ENCODE data around the gene PMF1.

PMF1 gene

GRCh38 chr1:156236164-156236563, 23.4 kb downstream of the PMF1 start:
- no peak for DNase-seq (ENCODE audit: low read depth)

DNA sequence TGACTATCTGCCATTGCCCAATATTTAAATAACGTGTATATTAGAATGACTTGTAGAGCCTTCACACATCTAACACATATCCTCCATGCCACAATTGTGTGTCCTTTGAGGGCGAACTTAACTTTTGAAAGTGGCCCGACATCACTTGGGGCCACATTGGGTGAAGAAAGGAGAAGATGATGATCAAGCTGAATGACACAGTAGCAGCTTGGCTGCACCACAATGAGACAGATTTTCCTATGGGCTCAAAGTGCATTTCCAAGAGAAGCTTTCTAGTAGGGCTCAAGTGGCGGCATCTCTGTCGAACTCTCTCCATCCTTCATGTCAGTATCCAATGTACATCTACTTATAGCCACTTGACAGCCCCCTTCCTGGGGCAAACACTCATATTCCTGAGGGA, 25.4 kb downstream of the PMF1 start:
- DNase-seq (ENCODE audit: low read depth) = no peak

DNA sequence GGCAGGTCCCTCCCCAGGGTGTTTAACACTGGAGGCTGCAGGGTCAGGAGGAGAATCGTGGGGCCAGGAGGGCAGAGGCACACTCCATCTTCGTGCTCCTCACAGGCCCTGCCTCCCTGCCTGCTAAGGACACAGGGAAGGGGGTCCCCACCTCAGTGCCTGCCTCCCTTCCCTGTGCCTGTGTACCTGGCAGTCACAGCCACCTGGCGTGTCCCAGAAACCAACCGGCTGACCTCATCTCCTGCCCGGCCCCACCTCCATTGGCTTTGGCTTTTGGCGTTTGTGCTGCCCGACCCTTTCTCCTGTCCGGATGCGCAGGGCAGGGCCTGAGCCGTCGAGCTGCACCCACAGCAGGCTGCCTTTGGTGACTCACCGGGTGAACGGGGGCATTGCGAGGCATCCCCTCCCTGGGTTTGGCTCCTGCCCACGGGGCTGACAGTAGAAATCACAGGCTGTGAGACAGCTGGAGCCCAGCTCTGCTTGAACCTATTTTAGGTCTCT, 28.6 kb downstream of the PMF1 start:
- no peak for DNase-seq (ENCODE audit: low read depth)

DNA sequence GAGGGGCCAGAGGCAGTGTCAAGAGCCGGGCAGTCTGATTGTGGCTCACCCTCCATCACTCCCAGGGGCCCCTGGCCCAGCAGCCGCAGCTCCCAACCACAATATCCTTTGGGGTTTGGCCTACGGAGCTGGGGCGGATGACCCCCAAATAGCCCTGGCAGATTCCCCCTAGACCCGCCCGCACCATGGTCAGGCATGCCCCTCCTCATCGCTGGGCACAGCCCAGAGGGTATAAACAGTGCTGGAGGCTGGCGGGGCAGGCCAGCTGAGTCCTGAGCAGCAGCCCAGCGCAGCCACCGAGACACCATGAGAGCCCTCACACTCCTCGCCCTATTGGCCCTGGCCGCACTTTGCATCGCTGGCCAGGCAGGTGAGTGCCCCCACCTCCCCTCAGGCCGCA, 29.1 kb downstream of the PMF1 start, which contains the start of gene BGLAP:
TSS of gene BGLAP (plus strand) at position 259 of the 400 bp plus-strand sequence. CDS start at position 307, 48 bp downstream.
- DNase-seq (ENCODE audit: low read depth) = no peak

DNA sequence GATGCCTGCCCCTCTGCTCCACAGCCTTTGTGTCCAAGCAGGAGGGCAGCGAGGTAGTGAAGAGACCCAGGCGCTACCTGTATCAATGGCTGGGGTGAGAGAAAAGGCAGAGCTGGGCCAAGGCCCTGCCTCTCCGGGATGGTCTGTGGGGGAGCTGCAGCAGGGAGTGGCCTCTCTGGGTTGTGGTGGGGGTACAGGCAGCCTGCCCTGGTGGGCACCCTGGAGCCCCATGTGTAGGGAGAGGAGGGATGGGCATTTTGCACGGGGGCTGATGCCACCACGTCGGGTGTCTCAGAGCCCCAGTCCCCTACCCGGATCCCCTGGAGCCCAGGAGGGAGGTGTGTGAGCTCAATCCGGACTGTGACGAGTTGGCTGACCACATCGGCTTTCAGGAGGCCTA, 29.9 kb downstream of the PMF1 start:
- no peak for DNase-seq (ENCODE audit: low read depth)

GRCh38 chr1:156244126-156244525, 31.3 kb downstream of the PMF1 start:
- no peak for DNase-seq (ENCODE audit: low read depth)

GRCh38 chr1:156244712-156245111, 31.9 kb downstream of the PMF1 start:
- DNase-seq (ENCODE audit: low read depth) = no peak

- DNase-seq (ENCODE audit: low read depth) = no peak
These were observed 32.8 kb downstream of the PMF1 start for GRCh38 chr1:156245451-156246232.

DNA sequence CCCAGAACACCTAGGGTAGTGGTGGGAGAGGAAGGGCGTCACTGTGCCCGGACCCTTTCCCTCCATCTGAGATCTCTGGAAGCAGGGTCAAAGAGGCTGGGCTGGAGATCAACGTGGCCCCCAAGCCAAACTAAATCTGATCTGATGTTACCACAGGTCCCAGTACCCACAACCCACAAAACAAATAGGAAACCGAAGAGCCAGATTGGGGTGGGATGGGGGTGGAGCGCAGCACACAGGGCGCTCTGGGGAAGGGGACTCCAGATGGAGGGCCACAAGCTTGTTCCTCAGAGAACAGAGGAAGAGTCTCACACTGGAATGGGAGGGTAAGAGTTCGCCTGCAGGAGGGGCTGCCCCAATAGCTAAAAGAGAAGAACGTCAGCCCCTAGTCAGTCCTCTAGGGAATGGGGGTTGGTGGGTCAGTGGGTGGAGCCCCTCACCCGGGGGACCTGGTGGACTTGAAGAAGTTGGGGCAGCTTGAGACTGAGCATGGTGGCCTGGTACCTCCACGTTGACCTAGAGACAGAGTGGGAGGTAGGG, 33.5 kb downstream of the PMF1 start:
- no peak for DNase-seq (ENCODE audit: low read depth)

DNA sequence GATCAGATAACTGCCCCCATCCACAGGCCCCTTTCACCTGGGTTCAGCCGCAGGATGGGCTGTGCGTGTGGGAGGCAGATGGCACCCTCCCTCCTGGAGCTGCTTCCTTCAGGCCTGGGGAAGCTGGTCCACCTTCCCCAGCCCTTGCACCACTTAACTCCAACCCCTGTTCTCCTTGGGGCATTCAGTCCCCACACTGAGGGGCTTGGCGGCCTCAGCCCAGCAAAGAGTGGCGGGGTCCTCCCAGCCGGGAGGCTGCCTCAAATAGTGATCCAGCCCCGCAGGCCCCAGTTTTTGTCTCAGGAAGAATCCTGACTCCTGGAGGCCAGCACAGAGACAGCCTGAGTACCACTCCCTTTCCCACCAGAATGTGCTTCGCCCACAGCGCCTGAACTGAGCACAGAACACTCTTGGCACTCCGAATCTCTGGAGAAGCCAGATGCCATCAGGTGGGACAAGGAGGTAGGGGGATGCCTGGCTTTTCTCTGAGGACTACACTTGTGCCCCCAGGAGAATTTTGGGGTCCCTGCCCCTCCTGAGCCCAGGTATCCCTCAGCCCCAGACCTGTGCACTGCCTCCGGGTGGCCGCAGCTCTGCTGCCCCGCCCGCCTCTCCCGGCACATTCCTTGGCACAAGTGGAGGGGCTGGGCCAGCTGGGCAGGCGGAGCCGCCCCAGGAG, 34.1 kb downstream of the PMF1 start:
- DNase-seq (ENCODE audit: low read depth) = no peak

DNA sequence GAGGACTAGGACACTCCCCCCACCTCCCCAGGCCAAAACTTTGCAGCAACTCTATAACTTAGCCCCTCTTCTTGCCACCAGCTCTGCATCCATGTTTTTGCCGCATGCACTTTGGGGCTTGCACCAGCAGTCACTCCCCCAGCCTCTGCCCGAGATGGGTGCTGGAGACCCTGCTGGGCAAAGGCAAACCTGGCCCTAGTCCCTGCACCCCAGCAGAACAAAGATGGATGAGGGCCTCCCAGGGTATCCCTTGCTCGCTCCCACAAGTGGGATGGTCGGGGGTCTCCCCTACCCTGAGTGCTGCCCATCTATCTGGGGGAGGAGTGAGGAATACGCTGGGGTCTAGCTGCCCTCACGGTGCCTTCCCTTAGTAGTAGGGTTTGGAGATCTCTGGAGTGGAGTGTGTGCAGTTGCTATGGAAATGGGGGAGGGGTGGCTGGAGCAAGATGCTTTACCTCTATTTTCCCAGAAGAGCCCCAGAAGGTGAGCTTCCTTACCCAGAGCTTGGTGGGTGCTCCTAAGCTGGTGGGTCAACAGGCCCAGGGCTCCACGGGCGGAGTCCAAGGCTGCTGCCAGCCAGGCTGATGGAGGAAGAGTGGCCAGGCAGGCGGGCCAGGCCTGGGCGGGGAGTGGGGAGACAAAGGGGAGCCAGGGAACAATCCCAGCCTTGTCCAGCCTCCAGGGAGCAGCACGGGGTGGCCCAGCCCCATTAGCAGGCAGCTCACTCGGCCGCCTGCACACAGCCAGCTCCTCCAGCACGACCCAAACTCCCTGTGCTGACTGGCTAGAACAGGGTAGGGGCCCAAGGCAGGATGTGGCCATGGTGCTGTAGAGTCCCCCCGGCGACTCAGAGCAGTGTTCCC, 34.9 kb downstream of the PMF1 start, which contains the start of gene PAQR6:
TSS of gene PAQR6 (minus strand) at position 597 of the 863 bp plus-strand sequence. CDS start 1,325 bp downstream, outside the sequence.
- DNase-seq (ENCODE audit: low read depth) = no peak

- DNase-seq (ENCODE audit: low read depth) = no peak
These were observed 35.5 kb downstream of the PMF1 start for GRCh38 chr1:156248323-156248683.

- no peak for DNase-seq (ENCODE audit: low read depth)
These were observed 36.8 kb downstream of the PMF1 start for GRCh38 chr1:156249593-156249992.

DNA sequence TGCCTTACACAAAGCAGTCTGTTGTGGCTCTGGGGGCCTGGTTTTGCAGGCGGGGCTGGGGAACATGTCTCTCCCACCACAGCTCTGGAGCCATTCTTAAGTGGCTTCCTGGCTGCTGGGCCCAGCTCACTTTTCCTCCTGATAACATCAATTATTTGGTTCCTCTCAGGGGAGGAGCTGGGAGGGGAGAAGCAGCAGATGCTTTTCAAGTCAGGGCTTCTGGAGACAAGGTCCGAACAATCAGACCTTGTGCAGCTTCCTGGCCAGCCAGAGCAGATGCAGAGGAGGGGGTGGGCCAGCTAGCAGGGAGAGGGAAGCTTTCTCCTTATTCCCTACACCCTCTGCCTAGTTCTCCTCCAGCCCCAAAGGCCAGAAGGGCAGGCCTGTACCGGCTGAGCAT, 38.7 kb downstream of the PMF1 start:
- DNase-seq (ENCODE audit: low read depth) = no peak

- DNase-seq (ENCODE audit: low read depth) = no peak
These were observed 40.8 kb downstream of the PMF1 start for GRCh38 chr1:156253634-156254033.

GRCh38 chr1:156257711-156258110, 44.9 kb downstream of the PMF1 start:
- no peak for DNase-seq (ENCODE audit: low read depth)

- DNase-seq (ENCODE audit: low read depth) = no peak
These were observed 46.1 kb downstream of the PMF1 start for GRCh38 chr1:156258859-156259258.

DNA sequence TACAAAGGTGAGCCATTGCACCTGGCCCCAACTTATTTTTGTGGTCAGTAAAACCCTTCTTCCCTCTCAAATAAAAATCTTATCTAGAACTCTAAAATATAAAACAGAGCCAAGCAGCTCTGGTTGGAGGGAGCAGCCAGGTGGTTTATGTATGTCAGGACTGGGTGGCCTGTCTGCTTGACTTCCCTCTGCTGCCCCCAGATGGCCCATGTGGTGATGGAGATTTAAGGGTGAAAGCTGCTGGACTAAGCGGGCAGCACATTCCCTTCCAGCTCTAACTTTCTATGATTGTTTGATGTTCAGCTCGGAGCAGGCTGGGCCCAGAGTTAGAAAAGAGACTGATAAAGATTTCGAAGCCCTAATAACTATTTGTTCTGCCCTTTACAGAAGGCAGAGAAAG, 47.0 kb downstream of the PMF1 start:
- no peak for DNase-seq (ENCODE audit: low read depth)

- DNase-seq (ENCODE audit: low read depth) = no peak
These were observed 48.1 kb downstream of the PMF1 start for GRCh38 chr1:156260896-156261295.

DNA sequence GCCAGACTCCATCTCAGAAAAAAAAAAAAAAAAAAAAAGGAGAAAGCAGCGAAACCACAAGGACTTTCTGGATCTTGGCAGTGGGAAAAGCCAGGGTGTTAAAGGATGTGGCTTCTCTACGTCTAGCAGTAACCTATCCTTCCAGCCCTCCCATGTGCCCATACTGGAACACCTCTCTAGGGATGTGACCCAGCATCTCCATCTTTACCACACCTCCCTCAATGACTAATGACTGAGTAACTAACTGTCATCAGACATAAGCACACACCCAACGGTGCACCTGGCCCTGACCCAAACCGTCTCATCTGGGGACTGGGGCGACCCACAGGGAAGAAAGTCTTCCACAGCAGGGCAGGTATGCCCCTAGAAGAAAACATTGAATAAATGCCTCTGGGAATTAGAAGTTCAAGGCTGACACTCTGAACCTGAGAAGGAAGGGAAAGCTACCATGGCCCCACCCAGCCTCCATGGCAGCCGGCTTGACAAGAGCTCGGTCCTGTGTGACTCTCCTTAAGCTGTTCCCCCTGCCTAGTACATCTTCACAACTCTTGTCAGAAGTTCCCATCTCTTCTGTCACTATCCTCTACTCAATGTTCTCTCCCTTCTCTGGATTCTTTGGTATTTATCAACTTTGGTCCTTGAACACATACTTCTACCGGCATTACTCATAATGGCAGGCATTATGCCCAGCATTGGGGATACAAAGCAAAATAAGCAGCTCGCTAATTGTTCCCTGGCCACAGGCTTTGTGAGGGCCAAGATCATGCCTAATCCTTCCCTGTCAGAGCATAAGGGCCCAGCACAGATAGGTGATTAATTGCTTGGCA, 49.9 kb downstream of the PMF1 start:
- DNase-seq (ENCODE audit: low read depth) = no peak

GRCh38 chr1:156263288-156263655, 50.5 kb downstream of the PMF1 start:
- no peak for DNase-seq (ENCODE audit: low read depth)
